AG09309 (cell line): ENCODE measurements around the gene ZNF354C.

Experiments used
- DNase-seq: peaks from one replicate; pipeline ENCODE4 v3.0.0-alpha.2; 2010; ENCODE audit warnings: low read depth
- H3K4me3 ChIP-seq: 2 replicates; pipeline ENCODE4 v1.5.1; 2011; ENCODE audit warnings: mild to moderate bottlenecking, low read depth, low read length, moderate library complexity; ENCODE audit not compliant: control insufficient read depth
- CTCF ChIP-seq: IDR thresholded peaks from 2 replicates; pipeline ENCODE4 v1.5.1; 2011; ENCODE audit warnings: mild to moderate bottlenecking, low read depth, low read length, inconsistent platforms; ENCODE audit not compliant: insufficient read depth, control insufficient read depth; ENCODE audit errors: missing control alignments

Gene ZNF354C

GRCh38 chr5:179131886-179132585 is 71.9 kb downstream of the ZNF354C start:
- H3K4me3 ChIP-seq = no peak overlapping the region
- DNase-seq = no peak
- no peak for TF ChIP-seq CTCF

- TF ChIP-seq CTCF = no peak
- DNase-seq = no peak
- H3K4me3 ChIP-seq = no peak overlapping the region
These were observed 72.6 kb downstream of the ZNF354C start for GRCh38 chr5:179132586-179133355.
